Adrenal gland (tissue), 12 donors: ENCODE data around the gene ACRBP. TPM values are rescaled to one million over a fixed set of nuclear protein-coding genes. Genes with fewer than 3 reads are reported as not detected.

Experiments
- DNase-seq, 7 donors: peaks; one replicate each; pipeline ENCODE4 v3.0.0-alpha.2; 2019 to 2020
- H3K27ac ChIP-seq, 5 donors: fragments of 200-600 bp; sonication (generic) in 4 of 5; 1 replicate in 3 of 5; 2 replicates in 2 of 5; pipeline versions ENCODE4 v1.5.1 to v1.8.0; 2016 to 2020; ENCODE audit warnings: mild to moderate bottlenecking in 1 of 5
- H3K27me3 ChIP-seq: fragments of 200-600 bp; 2 replicates; pipeline ENCODE4 v1.8.0; 2021
- H3K36me3 ChIP-seq, 2 donors: fragments of 200-600 bp; replicated peaks in 1 of 2; 1 replicate in 1 of 2; 2 replicates in 1 of 2; pipeline versions ENCODE4 v1.5.1 to v1.8.0; 2018 to 2022
- H3K4me1 ChIP-seq, 2 donors: fragments of 200-600 bp; replicated peaks in 1 of 2; 1 replicate in 1 of 2; 2 replicates in 1 of 2; pipeline versions ENCODE4 v1.5.1 to v1.8.0; 2018 to 2021
- H3K4me3 ChIP-seq, 4 donors: fragments of 200-600 bp; sonication (generic) in 3 of 4; one replicate each; pipeline ENCODE4 v1.5.1; 2016 to 2018
- H3K9me3 ChIP-seq, 3 donors: fragments of 200-600 bp; sonication (generic) in 1 of 3; replicated peaks in 1 of 3; 1 replicate in 2 of 3; 2 replicates in 1 of 3; pipeline versions ENCODE4 v1.5.1 to v1.8.0; 2016 to 2021
- POLR2A ChIP-seq, 2 donors: fragments of 450-650 bp; IDR thresholded peaks; one replicate each; pipeline ENCODE4 v1.6.1; 2017; ENCODE audit warnings: antibody characterized with exemption in 2 of 2, mild to moderate bottlenecking in 2 of 2, moderate library complexity in 1 of 2
- WGBS, 4 donors: extraction: QIAGEN DNeasy Blood & Tissue Kit in 2 of 4; methylation state at CpG; one replicate each; pipeline versions ENCODE4 v1.1.5 to v1.1.7; 2013 to 2017; 5-methylcytosine and 5-hydroxymethylcytosine counted together
- intact Hi-C, 2 donors: fragments of 100-400 bp; cut with DNase I; formaldehyde crosslinking; loops; one replicate each; pipeline versions ENCODE4 v1.14.1 to v1.15.0; 2022 to 2023
- polyA plus RNA-seq, 3 donors: library from polyadenylated mRNA; stranded (reverse); fragments of 200-250 nt in 2 of 3; fragments of 350-450 nt in 1 of 3; fragmentation: Illumina TruSeq in 1 of 3; extraction: RNeasy Lipid Tissue Mini Kit (QIAGEN cat#74804) in 1 of 3; gene quantifications; one replicate each; pipeline ENCODE4 v1.2.3, GENCODE V29; 2013 to 2014
- total RNA-seq, 9 donors: library from RNA; depleted of rRNA in 4 of 9; stranded (reverse); fragments of >200 nt in 4 of 9; fragments of 120-200 nt in 1 of 9; fragmentation: NEBNext Ultra II Directional in 1 of 9; extraction: Animal tissue kit (Norgen Biotek cat#: 25700) in 1 of 9; gene quantifications; one replicate each; pipeline versions ENCODE4 v1.1.0 to v1.2.4, GENCODE V29; 2013 to 2023
- TF ChIP-seq, protein P1 (sequence below), 6 experiments: fragments of 450-650 bp in 4 of 6; fragments of 200-600 bp in 2 of 6; sonication (generic) in 1 of 6; IDR thresholded peaks; 1 replicate in 5 of 6; 2 replicates in 1 of 6; pipeline versions ENCODE4 v1.5.1 to v1.8.0; 2016 to 2021; ENCODE audit warnings: antibody characterized with exemption in 6 of 6, mild to moderate bottlenecking in 2 of 6, moderate library complexity in 1 of 6
- donor health status: healthy with polysubstance abuse.
- donor health status: Bipolar disorder and iron deficiency.
- donor health status: DM: yes; HTN: yes; CAD: no.
- donor health status: DM: no; HTN: no; CAD: no.
- donor health status: DM: no; HTN: no; CAD: no.
- donor health status: DM: yes; HTN: yes; CAD: no.

ACRBP gene
- total and polyA plus RNA-seq, 12 donors = 0.36 to 3.1 (median 1.3) TPM

GRCh38 chr12:6615802-6616201 lies 31.4 kb downstream of the ACRBP start:
- Histone ChIP-seq H3K4me3 (no peak overlapping the region), H3K27me3 (peaks cover 5% of the 10 kb centered on the region), H3K36me3 (no peaks in the 10 kb centered on the region), H3K27ac (peak overlapping the region in 1 of 5 donors; percentile 5), H3K9me3 (no peaks in the 10 kb centered on the region), H3K4me1 (peaks cover 24 to 32% of the 10 kb centered on the region in 2 donors)
- no peak for DNase-seq
- 45 to 59% (median 57%) methylated on average over 3 of the region's 3 CpGs for WGBS, 4 donors
- intact Hi-C loops = loop anchor here in 1 of 2 donors (10.0 kb wide), 1 partner anchor 49 kb away; the partner anchor contains the start of gene ING4
- TF ChIP-seq, protein P1, sequence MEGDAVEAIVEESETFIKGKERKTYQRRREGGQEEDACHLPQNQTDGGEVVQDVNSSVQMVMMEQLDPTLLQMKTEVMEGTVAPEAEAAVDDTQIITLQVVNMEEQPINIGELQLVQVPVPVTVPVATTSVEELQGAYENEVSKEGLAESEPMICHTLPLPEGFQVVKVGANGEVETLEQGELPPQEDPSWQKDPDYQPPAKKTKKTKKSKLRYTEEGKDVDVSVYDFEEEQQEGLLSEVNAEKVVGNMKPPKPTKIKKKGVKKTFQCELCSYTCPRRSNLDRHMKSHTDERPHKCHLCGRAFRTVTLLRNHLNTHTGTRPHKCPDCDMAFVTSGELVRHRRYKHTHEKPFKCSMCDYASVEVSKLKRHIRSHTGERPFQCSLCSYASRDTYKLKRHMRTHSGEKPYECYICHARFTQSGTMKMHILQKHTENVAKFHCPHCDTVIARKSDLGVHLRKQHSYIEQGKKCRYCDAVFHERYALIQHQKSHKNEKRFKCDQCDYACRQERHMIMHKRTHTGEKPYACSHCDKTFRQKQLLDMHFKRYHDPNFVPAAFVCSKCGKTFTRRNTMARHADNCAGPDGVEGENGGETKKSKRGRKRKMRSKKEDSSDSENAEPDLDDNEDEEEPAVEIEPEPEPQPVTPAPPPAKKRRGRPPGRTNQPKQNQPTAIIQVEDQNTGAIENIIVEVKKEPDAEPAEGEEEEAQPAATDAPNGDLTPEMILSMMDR (IDR thresholded peaks at IDR 0.05) = no peak
- TF ChIP-seq POLR2A (IDR thresholded peaks at IDR 0.05) = no peak

DNA sequence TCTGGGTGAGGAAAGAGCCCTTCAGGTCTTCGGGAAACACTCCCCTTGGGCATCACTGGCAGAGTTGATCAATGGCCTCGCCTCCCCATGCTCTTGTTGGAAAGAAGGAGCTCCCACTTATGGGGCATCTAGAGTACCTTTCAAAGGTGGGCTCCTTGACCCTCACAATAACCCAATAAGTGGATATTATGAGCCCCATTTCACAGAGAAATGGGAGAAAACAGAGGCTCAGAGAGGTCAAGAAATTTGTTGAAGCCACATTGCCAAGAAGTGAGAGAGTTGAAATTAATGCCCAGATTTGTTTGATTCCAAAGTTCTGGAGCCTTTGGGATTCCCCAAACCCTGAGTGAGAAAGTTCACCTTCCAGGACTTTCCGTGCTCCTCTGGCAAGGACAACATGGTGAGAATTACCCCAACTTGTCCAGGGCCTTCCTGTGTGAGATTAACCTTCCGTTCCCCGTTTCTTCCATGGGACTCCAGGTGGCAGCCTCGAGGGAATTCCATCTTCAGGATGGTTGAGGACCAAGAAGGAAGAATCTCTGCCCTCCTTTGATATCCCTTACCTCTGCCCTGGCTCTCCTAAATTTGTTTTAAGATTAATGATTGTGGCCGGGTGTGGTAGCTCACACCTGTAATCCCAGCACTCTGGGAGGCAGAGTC lies 32.6 kb downstream of the ACRBP start:
- Histone ChIP-seq H3K4me3 (no peak overlapping the region), H3K36me3 (no peaks in the 10 kb centered on the region), H3K9me3 (no peaks in the 10 kb centered on the region), H3K4me1 (peaks cover 24 to 27% of the 10 kb centered on the region in 2 donors), H3K27ac (peak overlapping the region; percentile 73 to 95 (median 79)), H3K27me3 (no peaks in the 10 kb centered on the region)
- TF ChIP-seq, protein P1 (IDR thresholded peaks at IDR 0.05) = peak in 1 of 6 experiments; percentile 5
- no peak for TF ChIP-seq POLR2A (IDR thresholded peaks at IDR 0.05)
- WGBS, 4 donors = 61 to 72% (median 65%) methylated on average over 5 to 7 of the region's 7 CpGs
- peak in 1 of 7 donors; percentile 35 for DNase-seq
- intact Hi-C loops = loop anchor here in 1 of 2 donors (10.0 kb wide), 1 partner anchor 50 kb away; the partner anchor contains the start of gene ING4

DNA sequence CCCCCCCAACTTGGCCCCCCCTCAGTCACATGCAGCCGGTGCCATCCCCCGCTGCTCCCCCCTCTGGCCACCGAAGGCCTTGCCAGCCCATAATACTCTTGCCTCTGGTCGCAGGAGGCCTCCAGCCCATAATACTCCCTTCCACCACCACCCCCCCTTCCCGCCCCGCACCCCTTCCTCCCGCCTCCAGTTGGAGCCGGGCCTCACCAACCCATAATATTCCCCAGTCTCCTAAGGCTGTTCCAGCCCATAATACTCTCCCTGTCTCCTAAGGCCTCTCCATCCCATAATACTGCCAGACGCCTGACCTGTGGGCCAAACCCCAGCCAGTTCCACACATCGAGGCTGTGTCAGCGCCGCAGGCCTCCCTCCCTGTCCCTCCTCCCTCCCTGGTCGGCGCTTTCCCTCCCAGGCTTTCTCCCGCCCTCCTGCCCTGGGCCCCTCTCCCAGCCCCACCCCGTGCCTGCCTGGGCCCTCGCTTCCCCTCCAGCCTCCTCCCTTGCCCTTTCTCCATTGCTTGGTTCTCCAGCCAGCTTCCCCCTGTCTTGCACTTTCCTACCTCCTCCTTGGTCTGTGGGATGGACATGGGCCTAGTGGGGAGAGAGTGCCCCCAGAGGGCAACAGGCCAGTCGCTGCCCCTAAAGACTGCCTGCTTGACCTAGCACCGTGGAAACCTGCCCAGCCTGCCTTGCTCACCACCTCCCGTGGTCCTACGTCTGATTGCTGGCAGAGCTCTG lies 33.3 kb downstream of the ACRBP start:
- H3K36me3 ChIP-seq = no peaks in the 10 kb centered on the region
- H3K4me3 ChIP-seq = no peak overlapping the region
- 2 to 6% (median 3%) methylated on average over 12 to 21 of the region's 21 CpGs for WGBS, 4 donors
- DNase-seq = peak; percentile 93 to 98 (median 96)
- H3K9me3 ChIP-seq = no peaks in the 10 kb centered on the region
- intact Hi-C loops = loop anchor here in 1 of 2 donors (10.0 kb wide), 1 partner anchor 51 kb away; the partner anchor contains the start of gene ING4
- peak in 1 of 2 donors; percentile 58 for TF ChIP-seq POLR2A (IDR thresholded peaks at IDR 0.05)
- TF ChIP-seq, protein P1 (IDR thresholded peaks at IDR 0.05) = peak in 3 of 6 experiments; percentile 17 to 23 (median 23)
- H3K27me3 ChIP-seq = no peaks in the 10 kb centered on the region
- H3K4me1 ChIP-seq = peaks cover 24 to 27% of the 10 kb centered on the region in 2 donors
- peak overlapping the region; percentile 75 to 95 (median 80) for H3K27ac ChIP-seq
